ENCODE measurements around the gene GRIA1.
A peak's percentile ranks its signal among the peaks of the same experiment; 100 is the strongest.

GRIA1 gene

DNA sequence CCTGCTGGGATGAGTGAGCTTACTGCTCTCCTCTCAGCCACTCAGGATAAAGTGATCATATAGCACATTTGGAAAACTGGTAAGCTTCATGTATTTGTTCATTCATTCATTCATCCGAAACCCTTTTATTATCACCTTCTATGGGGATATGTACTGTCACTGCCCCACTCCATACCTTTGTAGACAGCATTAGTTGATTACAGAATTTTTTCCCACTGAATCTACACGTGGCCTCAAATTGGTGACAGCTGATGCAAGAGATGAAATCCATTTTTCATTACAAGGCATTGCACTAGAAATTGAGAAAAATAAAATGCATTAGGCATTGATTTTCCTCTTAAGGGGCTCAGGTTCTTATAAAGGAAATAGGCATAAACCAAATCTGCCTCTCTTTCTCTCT is 9.7 kb downstream of the GRIA1 start:
- DNase-seq = no peak

GRCh38 chr5:153504726-153505125 is 14.3 kb downstream of the GRIA1 start:
- no peak for DNase-seq

GRCh38 chr5:153508700-153509099 is 18.2 kb downstream of the GRIA1 start:
- no peak for DNase-seq

- DNase-seq = no peak
These were observed 21.2 kb downstream of the GRIA1 start for GRCh38 chr5:153511622-153512021.

- DNase-seq = peak; percentile 64
These were observed 22.7 kb downstream of the GRIA1 start for GRCh38 chr5:153513156-153513555.

DNA sequence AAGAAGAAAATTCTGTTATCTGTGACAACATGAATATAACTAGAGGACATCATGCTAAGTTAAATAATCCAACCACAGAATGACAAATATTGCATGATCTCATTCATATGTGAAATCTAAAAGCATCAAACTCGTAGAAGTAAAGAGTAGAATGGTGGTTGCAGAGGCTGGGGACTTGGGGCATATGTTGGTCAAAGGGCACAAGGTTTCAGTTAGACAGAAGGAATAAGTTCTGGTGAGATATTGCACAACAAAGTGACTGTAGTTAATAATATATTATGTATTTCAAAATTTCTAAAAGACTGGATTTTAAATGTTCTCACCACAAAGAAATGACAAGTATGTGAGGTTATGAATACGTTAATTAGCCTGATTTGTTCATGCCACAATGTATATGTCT is 24.8 kb downstream of the GRIA1 start:
- peak; percentile 87 for DNase-seq

- DNase-seq = no peak
These were observed 26.2 kb downstream of the GRIA1 start for GRCh38 chr5:153516504-153517240.

GRCh38 chr5:153517241-153517611 is 26.8 kb downstream of the GRIA1 start:
- no peak for DNase-seq

GRCh38 chr5:153520137-153520536 is 29.7 kb downstream of the GRIA1 start:
- no peak for DNase-seq

- DNase-seq = peak; percentile 81
These were observed 30.5 kb downstream of the GRIA1 start for GRCh38 chr5:153520952-153521351.

- peak; percentile 77 for DNase-seq
These were observed 32.7 kb downstream of the GRIA1 start for GRCh38 chr5:153523211-153523610.

GRCh38 chr5:153523831-153524230 is 33.4 kb downstream of the GRIA1 start:
- DNase-seq = peak; percentile 86

DNA sequence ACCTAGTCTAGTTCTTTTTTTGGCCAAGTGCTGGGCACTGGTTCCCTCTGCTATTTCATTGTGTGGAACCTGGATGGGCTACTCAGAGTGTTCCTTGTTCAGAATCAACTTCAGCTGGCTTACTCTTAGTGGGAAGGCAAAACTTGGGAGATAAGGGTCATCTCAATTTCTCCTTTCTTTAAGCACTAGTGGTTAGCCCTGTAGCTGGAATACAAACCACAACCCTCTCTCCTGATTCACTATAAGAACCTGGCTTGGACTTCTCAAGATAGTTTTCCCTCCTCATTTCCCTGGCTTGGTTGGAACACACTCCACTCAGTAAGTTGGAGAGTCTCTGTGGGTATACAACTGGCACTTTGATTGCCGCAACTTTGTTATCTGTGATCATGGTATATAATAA is 35.1 kb downstream of the GRIA1 start:
- no peak for DNase-seq

GRCh38 chr5:153530357-153531143 is 40.1 kb downstream of the GRIA1 start:
- no peak for DNase-seq

DNA sequence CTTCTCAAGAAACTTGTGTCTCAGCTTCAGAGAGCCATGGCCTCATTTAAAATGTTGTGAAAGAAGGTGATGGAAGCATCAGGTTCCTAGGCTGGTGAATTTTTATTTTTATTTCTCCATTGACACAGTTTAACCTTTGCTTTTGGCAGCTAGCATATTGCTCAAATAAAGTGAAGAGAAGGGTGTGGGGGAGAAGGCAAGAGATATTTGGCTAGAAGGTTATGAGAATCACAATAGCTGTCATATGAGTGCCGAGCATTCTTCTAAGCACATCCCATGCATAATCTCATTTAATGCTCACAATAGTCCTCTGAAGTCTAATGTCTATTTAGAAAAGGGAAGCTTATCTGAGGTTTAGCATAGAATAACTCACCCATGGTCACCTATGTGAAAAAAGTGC is 43.1 kb downstream of the GRIA1 start:
- no peak for DNase-seq

DNA sequence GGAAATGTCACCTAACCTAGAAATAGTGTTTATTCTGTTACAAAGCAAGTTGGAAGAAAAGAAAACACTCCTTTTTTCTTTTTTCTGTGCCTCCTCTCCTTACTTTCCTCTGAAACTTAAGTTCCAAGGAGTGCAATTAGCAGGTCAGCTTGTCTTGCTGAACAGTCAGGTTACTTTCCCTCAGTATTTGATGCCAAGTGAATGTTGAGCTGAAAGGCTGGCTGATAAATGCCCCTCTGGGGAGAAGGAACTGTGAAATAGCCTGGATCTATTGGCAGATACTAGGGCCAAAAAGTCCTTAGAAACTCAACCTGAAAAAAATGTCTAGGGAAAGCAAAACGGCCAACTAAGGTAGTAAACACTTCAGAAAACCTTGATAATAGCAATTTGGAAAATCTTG is 43.6 kb downstream of the GRIA1 start:
- DNase-seq = no peak

DNA sequence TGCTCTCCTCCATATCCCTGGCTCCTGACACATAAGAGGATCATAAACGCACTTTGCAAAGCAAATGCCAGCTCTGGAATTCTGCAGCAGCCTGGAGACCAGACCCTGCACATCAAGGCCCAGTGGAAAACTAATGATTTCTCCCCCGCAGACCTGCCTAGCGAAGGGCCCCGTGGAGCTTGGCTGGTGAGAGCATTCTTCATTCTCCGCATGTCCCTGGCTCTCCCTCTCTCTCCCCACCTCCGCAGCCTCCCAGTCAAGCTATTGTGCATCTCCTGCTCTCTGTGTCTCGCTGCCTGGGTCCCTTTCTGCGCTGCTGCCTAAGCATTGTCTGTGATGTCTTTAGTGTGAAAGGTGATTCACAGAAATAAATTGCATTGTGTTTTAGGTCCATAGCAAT is 46.7 kb downstream of the GRIA1 start:
- no peak for DNase-seq

GRCh38 chr5:153539983-153540382 is 49.5 kb downstream of the GRIA1 start:
- DNase-seq = no peak

- DNase-seq = peak; percentile 41
These were observed 52.1 kb downstream of the GRIA1 start for GRCh38 chr5:153542536-153542935.

- no peak for DNase-seq
These were observed 52.8 kb downstream of the GRIA1 start for GRCh38 chr5:153543288-153543687.

DNA sequence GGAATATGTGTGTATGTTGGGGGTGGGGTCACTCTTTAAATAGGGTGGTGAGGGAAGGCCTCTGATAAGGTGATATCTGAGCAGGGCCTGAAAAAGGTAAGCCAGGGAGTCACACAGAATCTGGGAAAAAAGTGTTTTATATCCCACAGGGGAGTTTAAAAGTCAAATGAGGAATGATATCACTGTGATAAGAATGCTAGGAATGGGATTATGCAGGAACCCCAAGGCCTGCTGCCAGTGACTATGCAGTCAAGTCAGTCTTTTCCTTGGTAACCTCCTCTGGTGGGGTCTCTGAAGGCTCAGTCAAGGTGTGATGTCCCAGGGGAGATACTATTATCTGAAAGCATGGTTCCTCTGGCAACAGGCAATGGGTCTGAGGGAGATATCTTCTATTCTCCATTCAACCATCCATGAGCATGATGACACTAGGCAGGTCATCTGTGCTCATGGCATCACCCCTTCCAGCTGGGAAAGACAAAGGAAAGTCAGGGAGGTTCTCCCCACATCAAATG is 53.5 kb downstream of the GRIA1 start:
- DNase-seq = peak; percentile 60

GRCh38 chr5:153544706-153545105 is 54.2 kb downstream of the GRIA1 start:
- no peak for DNase-seq

- peak; percentile 68 for DNase-seq
These were observed 56.1 kb downstream of the GRIA1 start for GRCh38 chr5:153546566-153546965.

DNA sequence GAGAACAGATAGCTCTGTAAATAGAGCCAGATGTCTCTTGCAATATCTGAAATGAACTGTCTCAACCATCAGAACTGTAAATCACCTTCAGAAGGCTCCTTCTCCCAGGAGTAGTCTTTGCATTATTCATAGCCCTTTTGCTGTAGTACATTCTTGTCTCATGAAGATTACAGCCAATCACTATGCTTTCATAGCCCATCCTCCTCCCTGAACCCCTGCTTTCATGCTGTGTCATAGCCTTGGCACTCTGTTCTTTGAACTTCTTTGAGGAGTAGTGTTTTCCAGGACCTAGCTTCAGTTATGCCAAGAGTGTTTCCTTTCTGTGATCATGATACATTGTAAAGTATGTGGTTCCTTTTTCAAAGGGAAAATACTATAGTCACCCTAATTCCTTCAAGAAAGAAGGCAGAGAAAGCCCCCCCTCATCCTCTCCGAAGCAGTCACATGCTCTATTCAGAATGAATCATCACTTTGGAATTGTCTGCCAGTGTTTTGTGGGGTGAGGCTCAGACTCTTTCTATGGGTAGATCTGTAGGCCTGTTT is 61.1 kb downstream of the GRIA1 start:
- DNase-seq = peak; percentile 97
